GM12892 (cell line): ENCODE data around the gene GPR152.

Experiments used
- POLR2A ChIP-seq: IDR thresholded peaks from 2 replicates; pipeline ENCODE4 v1.6.1; 2011; ENCODE audit warnings: low read depth, low read length, control low read depth
- POLR2AphosphoS5 ChIP-seq: IDR thresholded peaks from 2 replicates; pipeline ENCODE4 v1.6.1; 2011; ENCODE audit warnings: low read depth, low read length, control low read depth
- TAF1 ChIP-seq: IDR thresholded peaks from 2 replicates; pipeline ENCODE4 v1.6.1; 2011; ENCODE audit warnings: low read depth, mild to moderate bottlenecking, control low read depth, low read length, borderline replicate concordance

DNA sequence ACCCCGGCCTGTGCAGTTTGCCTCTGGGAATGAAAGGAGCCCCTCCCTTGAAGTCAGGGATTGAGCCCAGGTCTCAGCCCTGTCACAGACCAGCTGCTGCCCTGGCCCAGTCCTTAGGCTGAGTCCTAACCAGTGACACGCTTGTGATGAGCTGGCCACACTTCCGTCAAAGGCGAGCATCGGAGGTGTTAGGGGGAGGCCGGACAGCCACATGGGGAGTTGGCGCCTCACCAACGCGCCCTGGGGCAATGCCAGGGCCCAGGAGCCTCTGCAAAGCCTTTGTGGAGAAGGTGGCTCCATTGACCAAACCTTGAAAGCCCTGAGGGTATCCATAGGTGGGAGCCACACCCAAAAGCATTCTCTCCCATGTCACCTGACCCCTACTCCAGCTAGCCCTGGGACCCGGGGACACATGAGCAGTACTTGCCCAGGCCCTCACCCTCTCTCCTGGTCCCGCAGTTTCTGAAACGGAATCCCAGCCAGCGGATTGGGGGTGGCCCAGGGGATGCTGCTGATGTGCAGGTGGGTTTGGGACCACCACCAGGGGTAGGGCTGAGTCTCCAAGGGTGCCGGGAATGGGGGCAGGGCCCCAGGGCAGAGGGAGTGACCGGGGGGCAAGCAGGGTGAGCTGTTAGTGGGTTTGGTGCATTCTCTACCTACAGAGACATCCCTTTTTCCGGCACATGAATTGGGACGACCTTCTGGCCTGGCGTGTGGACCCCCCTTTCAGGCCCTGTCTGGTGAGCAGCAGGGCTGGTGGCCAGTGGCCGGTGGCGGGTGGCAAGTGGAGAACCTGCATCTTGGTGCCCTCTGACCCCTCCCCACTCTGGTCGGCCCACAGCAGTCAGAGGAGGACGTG lies 18.8 kb downstream of the GPR152 start:
- TF ChIP-seq TAF1 (no peak), POLR2A (no peak; the same call in 1 of the 2 replicates), POLR2AphosphoS5 (no peak)
